GM21528 (cell line): ENCODE measurements around the gene ERVFRD-1.
"Not testable (repeated sequence)": the region's sequence is repeated elsewhere in the genome, so short reads cannot be mapped to it uniquely, and the experiment has no call there.

Experiments
- ATAC-seq: cut with Tn5 transposase; IDR thresholded peaks from one replicate; pipeline ENCODE4 v1.9.1; 2021; ENCODE audit warnings: mild to moderate bottlenecking, moderate library complexity; ENCODE audit not compliant: unreplicated experiment, low FRiP score

The ERVFRD-1 gene

DNA sequence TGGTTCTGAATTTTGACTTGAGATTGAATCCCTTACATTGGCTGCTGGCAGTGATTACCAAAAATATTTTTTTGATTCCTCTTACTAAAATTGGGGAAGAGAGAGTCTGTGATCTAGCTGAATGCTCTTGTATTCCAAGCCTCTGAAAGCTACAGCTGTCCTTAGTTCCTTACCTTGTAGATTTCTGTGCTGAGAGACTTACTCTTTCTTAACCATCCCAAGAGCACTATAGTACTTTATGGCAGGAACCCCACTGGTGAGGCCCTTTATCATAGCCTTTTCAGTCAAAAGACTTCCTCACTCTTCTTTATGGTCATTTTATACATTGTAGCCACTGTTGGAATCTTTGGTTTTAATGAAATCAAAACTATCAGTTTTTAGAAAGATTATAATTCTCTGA lies 19.1 kb upstream of the ERVFRD-1 start:
- no peak for ATAC-seq

DNA sequence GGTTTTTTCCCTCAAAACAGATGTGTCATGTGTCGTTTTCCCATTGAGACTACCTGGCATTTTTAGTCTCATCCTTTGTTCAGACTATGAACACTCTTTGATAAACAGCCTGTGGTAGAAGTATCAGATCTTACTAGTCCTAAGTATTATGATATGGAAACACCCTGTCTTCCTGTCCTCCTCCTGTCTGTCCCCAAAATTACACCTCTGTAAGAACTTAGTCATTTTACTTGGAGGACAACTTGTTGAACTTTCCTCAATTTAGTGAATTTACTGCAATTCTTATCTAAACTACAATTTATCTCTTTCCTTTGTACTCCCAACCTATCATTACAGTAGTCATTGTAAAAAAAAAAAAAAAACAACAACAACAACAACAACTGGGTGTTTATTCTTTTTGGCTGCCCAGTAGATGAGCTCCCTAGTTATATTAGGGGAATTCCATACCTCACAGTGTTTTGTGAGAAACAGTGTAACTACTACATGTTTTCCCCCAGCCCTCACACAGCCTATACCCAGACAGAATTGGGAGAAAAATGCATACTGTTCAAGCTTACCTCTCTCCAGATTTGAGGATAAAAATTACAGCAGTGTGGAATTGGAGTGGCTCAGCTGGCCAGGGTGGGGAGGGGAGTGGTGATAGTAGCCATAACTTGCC lies 18.5 kb upstream of the ERVFRD-1 start:
- ATAC-seq: no peak

DNA sequence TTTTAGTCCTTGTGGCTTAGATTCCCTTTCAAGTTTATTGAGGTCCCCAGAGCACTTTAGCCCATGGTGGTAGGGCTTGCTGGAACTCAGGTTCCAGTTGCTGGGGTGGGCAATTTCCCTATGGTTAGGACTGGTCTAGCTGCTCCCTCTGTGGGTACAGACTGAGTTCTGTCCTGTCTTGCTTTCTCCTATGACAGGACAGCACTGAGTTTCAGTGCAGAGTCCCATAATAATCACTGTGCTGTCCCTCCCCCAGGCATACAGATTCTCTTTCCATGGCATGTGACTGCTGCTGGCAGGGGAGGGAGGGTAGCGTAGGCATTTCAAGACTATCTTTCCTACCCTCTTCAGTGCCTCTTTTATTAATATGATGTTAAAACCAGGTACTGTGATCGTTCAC lies 17.1 kb upstream of the ERVFRD-1 start:
- ATAC-seq: no peak

DNA sequence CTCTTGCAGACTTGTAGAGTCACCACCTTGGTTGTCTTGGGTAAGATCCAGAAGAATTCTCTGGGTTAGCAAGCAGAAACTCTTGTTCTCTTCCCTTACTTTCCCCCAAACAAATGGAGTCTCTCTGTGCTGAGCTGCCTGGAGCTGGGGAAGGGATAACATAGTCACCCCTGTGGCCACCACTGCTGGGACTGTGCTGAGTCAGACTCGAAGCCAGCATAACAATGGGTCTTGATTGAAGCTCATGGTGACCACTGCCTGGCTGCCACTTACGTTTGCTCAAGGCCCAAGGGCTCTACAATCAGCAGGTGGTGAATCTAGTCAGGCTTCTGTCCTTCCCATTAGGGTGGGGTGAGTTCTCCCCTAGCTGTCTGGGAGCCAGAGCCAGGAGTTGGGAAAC lies 15.4 kb upstream of the ERVFRD-1 start:
- no peak for ATAC-seq

DNA sequence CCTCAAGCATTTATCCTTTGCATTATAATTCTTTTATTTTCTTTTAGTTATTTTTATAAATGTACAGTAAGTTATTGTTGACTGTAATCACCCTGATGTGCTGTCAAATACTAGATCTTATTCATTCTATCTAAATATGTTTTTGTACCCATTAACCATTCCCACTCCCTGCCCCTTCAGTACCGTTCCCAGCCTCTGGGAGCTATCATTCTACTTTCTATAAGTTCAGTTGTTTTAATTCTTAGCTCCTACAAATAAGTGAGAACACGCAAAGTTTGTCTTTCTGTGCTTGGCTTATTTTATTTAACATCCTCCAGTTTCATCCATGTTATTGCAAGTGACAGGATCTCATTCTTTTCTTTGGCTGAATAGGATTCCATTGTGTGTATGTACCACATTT lies 12.5 kb upstream of the ERVFRD-1 start:
- ATAC-seq: no peak

DNA sequence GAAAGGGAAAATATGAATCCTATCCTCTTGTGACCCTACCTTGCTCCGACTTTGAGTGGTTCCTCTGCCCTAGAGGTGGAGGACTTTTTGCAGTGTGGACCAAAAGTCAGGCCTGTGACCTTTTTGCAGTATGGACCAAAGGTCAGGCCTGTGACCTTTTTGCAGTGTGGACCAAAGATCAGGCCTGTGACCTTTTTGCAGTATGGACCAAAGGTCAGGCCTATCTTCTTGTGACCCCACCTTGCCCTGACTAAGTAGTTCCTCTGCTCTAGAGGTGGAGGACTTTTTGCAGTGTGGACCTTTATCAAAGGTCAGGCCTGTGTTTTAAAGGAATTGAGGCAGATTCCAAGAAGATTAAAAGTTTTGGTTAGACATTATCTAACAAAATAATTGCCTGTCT lies 10.9 kb upstream of the ERVFRD-1 start:
- no peak for ATAC-seq

DNA sequence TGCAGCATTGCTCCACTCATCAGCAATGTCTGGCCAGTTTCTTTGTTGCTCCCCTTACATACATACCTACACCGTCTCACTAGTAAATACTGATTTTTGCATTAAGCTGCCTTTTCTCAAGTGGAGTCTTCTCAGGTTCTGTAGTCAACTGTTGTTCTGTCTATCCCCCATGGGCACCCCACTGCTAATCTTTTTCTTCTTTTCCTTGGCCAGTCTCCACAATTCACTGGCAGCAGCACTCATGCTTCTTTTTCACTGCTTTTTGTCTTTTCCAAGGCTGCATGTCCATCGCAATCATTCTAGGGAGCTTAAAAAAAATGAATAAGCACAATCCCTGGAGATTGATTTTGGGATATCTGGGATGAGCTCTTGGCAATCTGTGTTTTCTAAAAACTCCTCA lies 10.3 kb upstream of the ERVFRD-1 start:
- ATAC-seq: no peak

DNA sequence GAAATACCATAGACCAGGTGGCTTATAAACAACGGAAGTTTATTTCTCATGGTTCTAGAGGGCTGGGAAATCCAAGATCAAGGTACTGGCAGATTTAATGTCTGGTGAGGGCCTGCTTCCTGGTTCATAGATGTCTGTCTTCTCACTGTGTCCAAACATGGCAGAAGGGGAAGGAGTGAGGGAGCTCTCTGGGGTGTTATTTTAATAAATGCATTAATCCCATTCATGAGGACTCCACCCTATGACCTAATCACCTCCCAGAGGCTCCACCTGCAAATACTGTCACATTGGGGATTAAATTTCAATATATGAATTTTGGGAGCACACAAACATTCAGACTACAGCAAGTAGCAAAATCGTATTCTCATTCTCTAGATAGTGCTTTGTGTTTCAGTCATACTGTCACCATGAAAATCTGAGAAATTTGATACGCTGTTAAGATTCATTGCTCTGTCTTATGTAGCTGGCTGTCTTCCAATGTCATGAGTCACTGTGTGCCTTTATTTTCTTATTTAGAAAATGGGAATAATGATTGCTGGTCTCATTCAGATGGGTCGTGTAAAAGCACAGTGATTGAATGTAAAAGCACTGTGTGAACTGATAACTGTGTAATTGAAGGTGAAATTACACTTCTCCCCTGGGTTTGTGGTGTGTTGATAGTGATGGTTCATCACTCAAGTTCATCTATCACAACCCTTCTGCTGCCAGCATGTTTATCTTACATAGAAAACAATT lies 8.9 kb upstream of the ERVFRD-1 start:
- ATAC-seq: no peak

DNA sequence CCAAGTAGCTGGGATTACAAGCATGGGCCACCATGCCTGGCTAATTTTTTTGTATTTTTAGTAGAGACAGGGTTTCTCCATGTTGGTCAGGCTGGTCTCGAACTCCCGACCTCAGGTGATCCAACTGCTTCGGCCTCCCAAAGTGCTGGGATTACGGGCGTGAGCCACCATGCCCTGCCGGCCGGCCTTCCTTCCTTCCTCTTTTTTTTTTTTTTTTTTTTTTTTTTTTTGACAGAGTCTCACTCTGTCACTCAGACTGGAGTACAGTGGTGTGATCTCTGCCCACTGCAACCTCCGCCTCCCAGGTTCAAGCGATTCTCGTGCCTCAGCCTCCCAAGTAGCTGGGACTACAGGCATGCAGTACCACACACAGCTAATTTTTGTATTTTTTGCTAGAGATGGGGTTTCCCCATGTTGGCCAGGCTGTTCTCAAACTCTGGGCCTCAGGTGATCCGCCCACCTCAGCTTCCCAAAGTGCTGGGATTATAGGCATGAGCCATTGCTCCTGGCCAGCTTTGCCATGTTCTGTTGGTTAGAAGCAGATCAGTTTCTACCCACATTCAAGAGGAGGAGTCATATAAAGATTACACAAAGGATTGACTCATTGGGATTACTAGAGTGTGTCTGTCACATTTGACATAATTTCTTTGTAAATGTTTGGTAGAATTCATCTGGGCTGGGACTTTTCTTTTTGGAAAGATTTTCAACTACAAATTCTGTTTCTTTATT lies 4.4 kb upstream of the ERVFRD-1 start:
- ATAC-seq: not testable (repeated sequence)

DNA sequence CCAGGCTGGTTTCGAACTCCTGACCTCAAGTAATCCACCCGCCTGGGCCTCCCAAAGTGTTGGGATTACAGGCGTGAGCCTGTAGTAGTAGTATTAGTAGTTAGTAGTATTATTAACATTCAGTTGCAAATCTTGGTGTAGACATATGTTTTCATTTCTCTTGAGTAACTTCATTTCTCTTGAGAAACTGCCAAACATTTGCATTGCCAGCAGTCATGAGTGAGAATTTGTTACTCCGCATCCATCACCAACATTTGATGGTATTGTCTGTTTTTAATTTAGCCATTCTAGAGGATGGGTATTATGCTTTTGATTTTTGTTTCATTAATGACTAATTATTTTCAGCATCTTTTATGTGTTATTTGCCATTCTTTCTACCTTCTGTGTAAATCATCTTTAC lies 1.5 kb upstream of the ERVFRD-1 start:
- ATAC-seq: no peak

DNA sequence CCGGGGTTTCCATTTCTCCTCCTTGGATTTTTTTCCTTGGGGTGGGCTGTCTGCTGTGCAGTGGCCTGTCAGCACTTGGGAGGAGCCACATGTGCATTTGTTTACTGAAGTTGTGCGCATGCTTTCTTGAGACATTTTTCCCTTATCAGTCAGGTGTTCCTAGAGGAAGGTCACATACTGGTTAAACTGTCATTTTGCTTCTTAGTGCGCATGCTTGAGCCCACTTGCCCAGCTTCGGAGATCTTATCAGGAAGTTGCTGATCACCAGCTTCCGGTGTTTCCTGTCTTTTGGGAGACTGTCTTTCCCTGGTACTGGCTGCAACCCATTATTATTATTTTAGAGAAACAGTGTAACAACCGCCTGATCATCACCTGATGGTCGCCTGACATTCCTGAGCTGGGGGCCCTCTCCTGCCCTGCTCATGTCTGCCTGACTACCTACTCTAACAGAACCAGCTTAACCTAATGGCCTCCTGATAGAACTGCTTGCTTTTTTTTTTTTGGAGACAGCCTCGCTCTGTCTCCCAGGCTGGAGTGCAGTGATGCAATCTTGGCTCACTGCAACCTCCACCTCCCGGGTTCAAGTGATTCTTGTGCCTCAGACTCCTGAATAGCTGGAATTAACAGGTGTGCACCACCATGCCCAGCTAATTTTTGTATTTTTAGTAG lies 378 bp upstream of the ERVFRD-1 start:
- no peak for ATAC-seq

DNA sequence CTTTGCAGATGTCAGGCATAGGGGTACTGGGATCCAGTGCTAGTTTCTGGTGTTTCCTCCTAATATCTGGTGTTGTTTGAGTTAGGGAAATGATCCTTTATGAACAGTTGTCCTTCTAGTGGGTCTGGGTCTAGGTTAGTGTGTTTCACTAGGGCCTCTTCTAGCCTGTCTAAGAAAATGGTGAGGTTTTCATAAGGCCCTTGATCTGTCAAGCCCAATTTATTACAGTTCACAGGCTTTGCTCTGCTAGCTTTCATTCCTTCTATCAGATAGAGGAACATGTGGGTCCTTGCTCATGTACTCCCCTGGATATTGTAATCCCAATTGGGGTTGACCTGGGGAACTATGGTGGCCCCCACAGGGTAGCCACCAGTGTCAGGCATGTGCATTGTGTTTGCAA lies 2.8 kb downstream of the ERVFRD-1 start:
- no peak for ATAC-seq

DNA sequence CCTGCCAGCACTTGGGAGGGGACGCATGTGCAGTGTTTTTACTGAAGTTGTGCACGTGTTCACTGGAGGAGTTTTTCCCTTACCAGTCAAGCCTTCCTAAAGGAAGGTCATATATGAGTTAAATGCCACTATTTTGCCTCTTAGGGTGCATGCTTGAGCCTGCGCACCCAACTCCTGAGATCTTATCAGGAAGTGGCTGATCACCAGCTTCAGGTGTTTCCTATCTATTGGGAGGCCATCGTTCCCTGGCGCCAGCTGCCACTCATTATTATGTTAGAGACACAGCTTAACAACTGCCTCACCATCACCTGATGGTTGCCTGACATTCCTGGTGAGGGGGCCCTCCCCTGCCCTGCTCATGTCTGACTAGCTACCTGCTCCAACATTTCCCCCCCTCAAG lies 8.5 kb downstream of the ERVFRD-1 start:
- ATAC-seq: no peak

DNA sequence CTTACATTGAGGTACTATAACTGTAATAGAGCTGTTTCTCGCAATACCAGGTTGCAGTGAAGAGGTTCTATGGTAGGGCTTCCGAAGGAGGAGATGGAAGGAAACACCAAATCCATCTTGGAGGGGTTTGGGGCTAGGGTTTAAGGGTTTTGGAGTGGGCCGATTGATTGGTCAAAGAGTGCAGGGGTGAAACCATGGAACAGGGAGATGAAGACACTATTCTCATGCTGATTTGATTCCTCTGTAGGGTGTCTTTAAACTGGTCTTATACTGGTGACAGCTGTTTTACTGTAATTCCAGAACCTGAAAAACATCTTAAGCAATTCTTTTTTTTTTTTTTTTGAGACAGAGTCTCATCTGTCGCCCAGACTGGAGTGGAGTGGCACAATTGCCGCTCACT lies 10.1 kb downstream of the ERVFRD-1 start:
- ATAC-seq: no peak

DNA sequence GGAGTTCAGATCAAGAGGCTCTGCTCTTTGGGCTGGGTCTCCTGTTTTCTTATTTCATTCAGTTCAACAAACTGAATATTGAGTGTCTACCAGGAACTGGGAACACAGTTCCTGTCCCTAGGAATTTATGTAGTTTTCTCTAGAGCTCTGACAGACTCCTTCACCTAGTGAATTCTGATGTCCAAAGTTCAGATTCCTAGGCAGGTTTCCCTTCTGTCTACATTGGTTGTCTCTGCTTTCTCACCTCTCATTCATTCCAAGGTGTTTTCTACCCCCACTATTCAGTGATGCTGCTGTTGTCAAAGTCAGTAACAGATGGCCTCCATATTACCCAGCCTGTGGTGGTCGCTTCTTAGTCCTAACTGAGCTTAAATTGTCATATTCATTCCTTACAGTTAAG lies 13.5 kb downstream of the ERVFRD-1 start:
- no peak for ATAC-seq

DNA sequence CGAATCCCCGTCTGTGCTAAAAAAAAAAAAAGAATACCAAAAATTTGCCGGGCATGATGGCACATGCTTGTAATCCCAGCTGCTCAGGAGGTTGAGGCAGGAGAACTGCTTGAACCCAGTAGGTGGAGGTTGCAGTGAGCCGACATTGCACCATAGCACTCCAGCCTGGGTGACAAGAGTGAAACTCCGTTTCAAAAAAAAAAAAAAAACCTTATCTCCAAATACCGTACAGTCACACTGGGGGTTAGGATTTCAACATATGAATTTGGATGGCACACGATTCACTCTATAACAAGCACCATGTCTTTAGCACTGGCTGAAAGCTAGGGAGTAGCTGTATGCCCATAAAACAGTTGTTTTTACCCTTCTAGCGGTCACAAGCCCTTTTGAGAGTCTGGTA lies 14.0 kb downstream of the ERVFRD-1 start:
- no peak for ATAC-seq

DNA sequence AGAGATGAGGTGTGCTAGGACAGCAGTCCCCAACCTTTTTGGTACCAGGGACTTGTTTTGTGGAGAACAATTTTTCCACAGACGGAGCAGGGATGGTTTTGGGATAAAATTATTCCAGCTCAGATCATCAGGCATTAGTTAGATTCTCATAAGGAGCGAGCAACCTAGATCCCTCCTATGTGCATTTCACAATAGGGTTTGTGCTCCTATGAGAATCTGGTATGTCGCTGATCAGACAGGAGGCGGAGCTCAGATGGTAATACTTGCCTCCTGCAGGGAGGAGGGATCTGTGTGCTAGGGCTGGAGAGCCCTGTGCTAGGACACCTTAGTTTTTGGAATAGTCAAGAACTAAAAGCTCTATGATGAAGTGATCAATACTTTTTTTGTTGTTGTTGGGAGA lies 15.4 kb downstream of the ERVFRD-1 start:
- ATAC-seq: no peak

DNA sequence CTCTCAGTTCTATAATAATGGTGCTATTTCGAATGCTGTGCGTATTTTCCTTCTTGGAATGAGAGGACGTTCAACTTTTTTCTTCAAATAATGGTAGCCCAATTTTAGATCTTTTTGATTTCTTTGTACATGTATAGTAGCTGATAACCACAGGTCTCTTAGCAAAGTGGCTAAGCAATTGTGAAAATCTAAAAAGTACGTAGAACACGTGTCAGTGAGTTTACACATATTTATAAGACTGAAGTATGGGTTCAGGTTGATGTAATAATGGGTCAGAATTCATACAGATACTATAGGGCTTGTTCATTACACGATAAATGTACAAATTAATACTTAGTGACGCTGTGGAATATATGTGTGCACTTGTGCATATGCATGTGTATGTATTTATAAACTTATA lies 16.6 kb downstream of the ERVFRD-1 start:
- no peak for ATAC-seq

DNA sequence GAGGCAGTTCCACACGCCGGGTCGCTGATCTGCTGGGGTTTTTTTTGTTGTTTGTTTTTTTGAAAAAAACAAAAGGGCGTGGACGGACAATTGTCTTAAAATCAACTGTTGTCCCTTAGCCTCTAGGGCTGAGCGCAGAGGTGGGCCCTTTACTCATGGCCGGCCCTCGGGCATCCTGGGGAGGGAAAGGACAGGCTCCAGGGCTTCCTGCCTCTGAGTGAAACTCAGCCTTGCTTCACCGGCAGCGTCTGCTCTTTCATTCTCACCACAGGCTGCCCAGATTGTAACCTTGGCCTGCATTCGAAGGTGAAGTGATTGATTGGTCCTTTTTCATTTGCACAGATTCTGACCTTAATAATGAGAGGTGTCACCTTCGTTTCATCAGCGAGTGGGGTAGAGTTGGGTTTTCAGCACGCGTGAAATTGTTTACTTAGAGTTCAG lies 17.1 kb downstream of the ERVFRD-1 start:
- ATAC-seq: peak; percentile 51

DNA sequence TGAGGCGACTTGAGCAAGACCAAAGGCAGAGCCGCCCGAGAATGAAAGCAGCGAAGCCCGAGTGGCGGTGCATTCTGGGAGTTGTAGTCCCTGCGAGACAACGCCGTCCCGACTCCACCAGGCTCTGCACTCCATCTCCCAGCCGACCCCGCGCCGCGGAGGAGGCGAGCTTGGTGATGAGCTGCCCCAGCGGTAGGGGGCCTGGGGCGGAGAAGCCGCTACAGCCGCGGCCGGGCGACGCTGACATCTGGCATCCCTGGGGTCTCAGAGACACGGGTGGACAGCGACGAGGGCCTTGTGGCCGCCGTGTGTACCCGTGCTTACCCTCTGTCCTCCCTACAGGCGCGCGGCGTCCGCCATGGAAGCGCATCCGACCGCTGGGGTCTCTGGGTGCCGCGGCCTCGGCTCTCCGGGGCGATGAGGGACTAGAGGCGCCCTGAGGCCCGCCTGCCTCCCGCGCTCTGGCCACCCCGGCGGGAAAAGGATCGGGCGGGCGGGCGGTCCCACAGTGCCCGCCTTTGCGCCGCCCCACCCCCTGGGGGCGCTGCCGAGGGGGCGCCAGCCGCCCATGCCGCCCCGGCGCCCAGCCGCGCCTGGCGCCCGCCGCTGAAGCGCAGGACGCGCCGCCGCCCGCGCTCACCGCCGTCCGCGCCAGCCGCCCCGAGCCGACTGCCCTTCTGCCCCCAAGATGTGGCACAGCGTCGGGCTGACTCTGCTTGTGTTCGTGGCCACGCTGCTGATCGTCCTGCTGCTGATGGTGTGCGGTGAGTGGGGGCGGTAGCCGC lies 17.7 kb downstream of the ERVFRD-1 start, which contains the start of gene SMIM13:
SMIM13 (plus strand) TSS at position 209 of the 785 bp plus-strand sequence; CDS start at position 689, 480 bp downstream.
- ATAC-seq: peak; percentile 93

DNA sequence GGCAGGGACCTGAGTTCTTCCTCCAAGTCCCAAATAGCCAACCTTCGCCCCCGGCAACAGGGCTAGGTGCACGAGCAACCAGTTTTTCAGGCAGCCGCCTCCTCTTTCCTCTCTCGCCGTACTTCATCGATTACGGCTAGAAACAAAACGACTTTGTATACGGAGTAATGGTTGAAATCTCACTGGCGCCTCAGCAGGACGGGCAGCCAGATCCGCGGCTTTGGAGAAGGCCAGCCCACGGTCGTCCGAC lies 18.2 kb downstream of the ERVFRD-1 start:
- peak; percentile 31 for ATAC-seq
